B cell (primary cell): ENCODE results near the gene THSD7B.

ENCODE experiments used
- CTCF ChIP-seq: fragments of 200-600 bp; IDR thresholded peaks from one replicate; pipeline ENCODE4 v1.8.0; 2022; ENCODE audit warnings: antibody characterized with exemption, mild to moderate bottlenecking
- EZH2 ChIP-seq: IDR thresholded peaks from 2 replicates; pipeline ENCODE4 v1.6.1; 2012; ENCODE audit warnings: borderline replicate concordance, low read depth, mild to moderate bottlenecking, moderate library complexity, low read length; ENCODE audit not compliant: insufficient read depth, poor library complexity, severe bottlenecking

GRCh38 chr2:137676346-137676745, 911.0 kb downstream of the THSD7B start:
- TF ChIP-seq CTCF, result no peak
- no peak for TF ChIP-seq EZH2
